ENCODE measurements around the gene SAA4.

DNA sequence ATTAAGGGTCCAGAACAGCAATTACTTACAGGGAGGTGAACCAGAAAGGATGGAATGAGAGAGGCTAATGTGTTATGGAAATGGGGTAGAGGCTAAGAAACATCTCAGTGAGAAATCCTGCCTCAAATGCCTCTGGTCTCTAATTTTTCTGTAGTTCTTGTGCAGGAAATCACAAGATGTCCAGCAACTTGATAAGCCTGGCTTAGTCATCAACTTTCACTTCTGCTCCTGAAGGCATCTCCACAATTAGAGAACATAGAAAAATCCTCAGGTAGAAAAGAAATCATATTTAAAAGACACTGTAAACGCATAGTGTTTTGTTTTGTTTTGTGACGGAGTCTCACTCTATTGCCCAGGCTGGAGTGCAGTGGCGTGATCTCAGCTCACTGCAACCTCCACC, 45.2 kb downstream of the SAA4 start:
- TF ChIP-seq, protein P1, sequence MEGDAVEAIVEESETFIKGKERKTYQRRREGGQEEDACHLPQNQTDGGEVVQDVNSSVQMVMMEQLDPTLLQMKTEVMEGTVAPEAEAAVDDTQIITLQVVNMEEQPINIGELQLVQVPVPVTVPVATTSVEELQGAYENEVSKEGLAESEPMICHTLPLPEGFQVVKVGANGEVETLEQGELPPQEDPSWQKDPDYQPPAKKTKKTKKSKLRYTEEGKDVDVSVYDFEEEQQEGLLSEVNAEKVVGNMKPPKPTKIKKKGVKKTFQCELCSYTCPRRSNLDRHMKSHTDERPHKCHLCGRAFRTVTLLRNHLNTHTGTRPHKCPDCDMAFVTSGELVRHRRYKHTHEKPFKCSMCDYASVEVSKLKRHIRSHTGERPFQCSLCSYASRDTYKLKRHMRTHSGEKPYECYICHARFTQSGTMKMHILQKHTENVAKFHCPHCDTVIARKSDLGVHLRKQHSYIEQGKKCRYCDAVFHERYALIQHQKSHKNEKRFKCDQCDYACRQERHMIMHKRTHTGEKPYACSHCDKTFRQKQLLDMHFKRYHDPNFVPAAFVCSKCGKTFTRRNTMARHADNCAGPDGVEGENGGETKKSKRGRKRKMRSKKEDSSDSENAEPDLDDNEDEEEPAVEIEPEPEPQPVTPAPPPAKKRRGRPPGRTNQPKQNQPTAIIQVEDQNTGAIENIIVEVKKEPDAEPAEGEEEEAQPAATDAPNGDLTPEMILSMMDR (IDR thresholded peaks at IDR 0.05; ENCODE audit: low read depth, low read length), result no peak
- no peak for TF ChIP-seq EZH2phosphoT487 (IDR thresholded peaks at IDR 0.05; ENCODE audit: low read depth)

All from OCI-LY3 (cell line).